Parathyroid adenoma (tissue), 2 donors: ENCODE results near the gene TMEM92.

Source experiments
- H2AFZ ChIP-seq: fragments of 300-600 bp; sonication (generic); one replicate; pipeline ENCODE4 v1.7.0; 2017; ENCODE audit warnings: antibody characterized with exemption, mild to moderate bottlenecking
- H3K27ac ChIP-seq: fragments of 300-600 bp; sonication (generic); one replicate; pipeline ENCODE4 v1.7.0; 2017
- H3K27me3 ChIP-seq: fragments of 300-600 bp; sonication (generic); one replicate; pipeline ENCODE4 v1.7.0; 2017; ENCODE audit warnings: low read length; ENCODE audit not compliant: control insufficient read depth, insufficient read depth
- H3K36me3 ChIP-seq: fragments of 300-600 bp; sonication (generic); one replicate; pipeline ENCODE4 v1.7.0; 2017; ENCODE audit warnings: low read length; ENCODE audit not compliant: control insufficient read depth, insufficient read depth
- H3K4me1 ChIP-seq: fragments of 300-600 bp; sonication (generic); one replicate; pipeline ENCODE4 v1.7.0; 2017; ENCODE audit warnings: control low read depth
- H3K4me2 ChIP-seq: fragments of 300-600 bp; sonication (generic); one replicate; pipeline ENCODE4 v1.7.0; 2017; ENCODE audit warnings: low read length
- H3K4me3 ChIP-seq: fragments of 300-600 bp; sonication (generic); one replicate; pipeline ENCODE4 v1.7.0; 2017; ENCODE audit warnings: low read depth, low read length
- H3K79me2 ChIP-seq: fragments of 300-600 bp; sonication (generic); one replicate; pipeline ENCODE4 v1.7.0; 2017; ENCODE audit warnings: control low read depth
- H3K9ac ChIP-seq: fragments of 300-600 bp; sonication (generic); one replicate; pipeline ENCODE4 v1.7.0; 2017; ENCODE audit warnings: mild to moderate bottlenecking
- H3K9me3 ChIP-seq: fragments of 300-600 bp; sonication (generic); one replicate; pipeline ENCODE4 v1.7.0; 2017; ENCODE audit warnings: low read length; ENCODE audit not compliant: control insufficient read depth
- CTCF ChIP-seq: fragments of 300-600 bp; sonication (generic); IDR thresholded peaks from one replicate; pipeline ENCODE4 v1.7.0; 2017; ENCODE audit warnings: antibody characterized with exemption, mild to moderate bottlenecking
- donor health status: primary hyperparathyroidism.

Gene TMEM92

GRCh38 chr17:50272246-50272645 is 2.0 kb upstream of the TMEM92 start:
- Histone ChIP-seq H3K9ac (no peak overlapping the region), H3K4me1 (no peaks in the 10 kb centered on the region), H3K79me2 (no peaks in the 10 kb centered on the region), H3K4me2 (no peak overlapping the region), H3K36me3 (no peaks in the 10 kb centered on the region), H3K9me3 (no peaks in the 10 kb centered on the region), H2AFZ (peak overlapping the region; percentile 85), H3K27ac (no peak overlapping the region), H3K4me3 (no peak overlapping the region), H3K27me3 (no peaks in the 10 kb centered on the region)
- TF ChIP-seq CTCF, result no peak

- peak overlapping the region; percentile 85 for H2AFZ ChIP-seq
- H3K9me3 ChIP-seq, result no peaks in the 10 kb centered on the region
- peak overlapping the region; percentile 70 for H3K4me2 ChIP-seq
- no peaks in the 10 kb centered on the region for H3K79me2 ChIP-seq
- no peaks in the 10 kb centered on the region for H3K27me3 ChIP-seq
- H3K4me1 ChIP-seq, result no peaks in the 10 kb centered on the region
- H3K27ac ChIP-seq, result no peak overlapping the region
- H3K9ac ChIP-seq, result no peak overlapping the region
- peak overlapping the region; percentile 48 for H3K4me3 ChIP-seq
- peak; percentile 84 for TF ChIP-seq CTCF
- H3K36me3 ChIP-seq, result no peaks in the 10 kb centered on the region
Measured at GRCh38 chr17:50272711-50273653, 1.3 kb upstream of the TMEM92 start.

- no peaks in the 10 kb centered on the region for H3K79me2 ChIP-seq
- no peak overlapping the region for H3K9ac ChIP-seq
- H3K27ac ChIP-seq, result no peak overlapping the region
- no peak for TF ChIP-seq CTCF
- H3K9me3 ChIP-seq, result no peaks in the 10 kb centered on the region
- H2AFZ ChIP-seq, result no peak overlapping the region
- peak overlapping the region; percentile 70 for H3K4me2 ChIP-seq
- H3K27me3 ChIP-seq, result no peaks in the 10 kb centered on the region
- no peaks in the 10 kb centered on the region for H3K4me1 ChIP-seq
- H3K4me3 ChIP-seq, result no peak overlapping the region
- H3K36me3 ChIP-seq, result no peaks in the 10 kb centered on the region
Measured at GRCh38 chr17:50273654-50274040, 619 bp upstream of the TMEM92 start.

DNA sequence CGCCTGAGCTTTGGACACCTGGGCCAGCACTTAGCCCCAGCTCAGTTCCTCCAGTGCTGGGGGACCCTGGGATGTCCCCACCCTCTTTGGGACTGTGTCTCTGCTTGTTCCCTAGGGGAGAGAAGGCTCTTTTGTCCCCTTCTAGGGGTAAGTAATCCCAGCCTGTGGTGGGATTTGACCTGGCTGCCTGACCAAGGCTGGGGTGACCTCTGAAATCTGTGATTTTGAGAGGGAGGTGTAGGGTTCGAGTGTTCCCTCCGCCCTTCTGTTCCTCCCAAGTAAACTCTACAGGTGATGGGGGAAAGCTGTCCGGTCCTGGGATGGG is 593 bp downstream of the TMEM92 start:
- no peaks in the 10 kb centered on the region for H3K9me3 ChIP-seq
- no peak overlapping the region for H3K27ac ChIP-seq
- H3K4me1 ChIP-seq, result no peaks in the 10 kb centered on the region
- no peak overlapping the region for H3K4me3 ChIP-seq
- no peak for TF ChIP-seq CTCF
- H3K4me2 ChIP-seq, result no peak overlapping the region
- H3K27me3 ChIP-seq, result no peaks in the 10 kb centered on the region
- H3K36me3 ChIP-seq, result no peaks in the 10 kb centered on the region
- no peak overlapping the region for H3K9ac ChIP-seq
- no peak overlapping the region for H2AFZ ChIP-seq
- no peaks in the 10 kb centered on the region for H3K79me2 ChIP-seq

DNA sequence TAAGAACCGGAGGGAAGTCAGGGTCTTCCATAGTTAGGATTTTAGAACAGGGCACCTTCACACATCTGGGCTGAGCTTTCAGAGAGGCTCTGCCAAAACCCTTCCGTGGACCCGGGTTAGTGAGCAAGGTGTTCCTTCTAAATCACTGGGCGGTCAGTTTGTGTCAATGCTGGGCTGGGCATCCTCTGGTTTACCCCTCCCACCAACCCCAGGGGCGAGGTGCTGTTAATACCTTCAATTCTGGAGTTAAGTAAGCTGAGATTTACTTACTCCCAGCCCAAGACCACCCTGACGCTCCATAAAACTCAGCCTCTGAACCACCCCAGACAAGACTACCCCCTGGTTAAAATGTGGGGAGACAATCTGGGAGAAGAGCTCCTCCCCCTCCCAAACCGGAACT is 1.0 kb downstream of the TMEM92 start:
- Histone ChIP-seq H3K36me3 (no peaks in the 10 kb centered on the region), H3K9me3 (no peaks in the 10 kb centered on the region), H3K4me3 (no peak overlapping the region), H3K27ac (no peak overlapping the region), H3K27me3 (no peaks in the 10 kb centered on the region), H3K9ac (no peak overlapping the region), H3K4me1 (no peaks in the 10 kb centered on the region), H3K79me2 (no peaks in the 10 kb centered on the region), H2AFZ (no peak overlapping the region), H3K4me2 (no peak overlapping the region)
- TF ChIP-seq CTCF, result no peak
